ENCODE measurements around the gene TMEM218.

GRCh38 chr11:125155100-125155444 lies 43.6 kb upstream of the TMEM218 start:
- TF ChIP-seq, protein P1, sequence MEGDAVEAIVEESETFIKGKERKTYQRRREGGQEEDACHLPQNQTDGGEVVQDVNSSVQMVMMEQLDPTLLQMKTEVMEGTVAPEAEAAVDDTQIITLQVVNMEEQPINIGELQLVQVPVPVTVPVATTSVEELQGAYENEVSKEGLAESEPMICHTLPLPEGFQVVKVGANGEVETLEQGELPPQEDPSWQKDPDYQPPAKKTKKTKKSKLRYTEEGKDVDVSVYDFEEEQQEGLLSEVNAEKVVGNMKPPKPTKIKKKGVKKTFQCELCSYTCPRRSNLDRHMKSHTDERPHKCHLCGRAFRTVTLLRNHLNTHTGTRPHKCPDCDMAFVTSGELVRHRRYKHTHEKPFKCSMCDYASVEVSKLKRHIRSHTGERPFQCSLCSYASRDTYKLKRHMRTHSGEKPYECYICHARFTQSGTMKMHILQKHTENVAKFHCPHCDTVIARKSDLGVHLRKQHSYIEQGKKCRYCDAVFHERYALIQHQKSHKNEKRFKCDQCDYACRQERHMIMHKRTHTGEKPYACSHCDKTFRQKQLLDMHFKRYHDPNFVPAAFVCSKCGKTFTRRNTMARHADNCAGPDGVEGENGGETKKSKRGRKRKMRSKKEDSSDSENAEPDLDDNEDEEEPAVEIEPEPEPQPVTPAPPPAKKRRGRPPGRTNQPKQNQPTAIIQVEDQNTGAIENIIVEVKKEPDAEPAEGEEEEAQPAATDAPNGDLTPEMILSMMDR (IDR thresholded peaks at IDR 0.05): no peak
- no peak for TF ChIP-seq POLR2AphosphoS5 (IDR thresholded peaks at IDR 0.05)
- TF ChIP-seq EP300 (IDR thresholded peaks at IDR 0.05): no peak
- TF ChIP-seq POLR2A (IDR thresholded peaks at IDR 0.05): no peak

Data from suprapubic skin (tissue), 4 donors.